ENCODE measurements around the gene SLC38A11.
"Not testable (repeated sequence)": the region's sequence is repeated elsewhere in the genome, so short reads cannot be mapped to it uniquely, and the experiment has no call there.

Gene SLC38A11

GRCh38 chr2:164875334-164876205, 79.8 kb downstream of the SLC38A11 start:
- no peak for DNase-seq

GRCh38 chr2:164873210-164873908, 82.0 kb downstream of the SLC38A11 start:
- no peak for DNase-seq

GRCh38 chr2:164871404-164871803, 83.9 kb downstream of the SLC38A11 start:
- no peak for DNase-seq

- no peak for DNase-seq
These were observed 85.9 kb downstream of the SLC38A11 start for GRCh38 chr2:164869420-164869772.

GRCh38 chr2:164868563-164869419, 86.5 kb downstream of the SLC38A11 start:
- no peak for DNase-seq

- no peak for DNase-seq
These were observed 87.4 kb downstream of the SLC38A11 start for GRCh38 chr2:164867779-164868397.

GRCh38 chr2:164866381-164866780, 88.9 kb downstream of the SLC38A11 start:
- DNase-seq: not testable (repeated sequence)

GRCh38 chr2:164860694-164861042, 94.7 kb downstream of the SLC38A11 start:
- DNase-seq: no peak

- not testable (repeated sequence) for DNase-seq
These were observed 95.2 kb downstream of the SLC38A11 start for GRCh38 chr2:164859906-164860693.

- no peak for DNase-seq
These were observed 96.0 kb downstream of the SLC38A11 start for GRCh38 chr2:164859251-164859818.

GRCh38 chr2:164852086-164852485, 103.2 kb downstream of the SLC38A11 start:
- DNase-seq: no peak

- peak; percentile 20 for DNase-seq
These were observed 105.1 kb downstream of the SLC38A11 start for GRCh38 chr2:164850235-164850634.

- DNase-seq: no peak
These were observed 105.8 kb downstream of the SLC38A11 start for GRCh38 chr2:164849506-164849905.

- peak; percentile 38 for DNase-seq
These were observed 107.2 kb downstream of the SLC38A11 start for GRCh38 chr2:164847981-164848741.

- DNase-seq: no peak
These were observed 108.0 kb downstream of the SLC38A11 start for GRCh38 chr2:164847291-164847690.

- DNase-seq: no peak
These were observed 109.0 kb downstream of the SLC38A11 start for GRCh38 chr2:164846276-164846675.
